ENCODE results near the gene SHISA7. TPM values are rescaled to one million over a fixed set of nuclear protein-coding genes. Genes with fewer than 3 reads are reported as not detected.

Gene SHISA7
- total RNA-seq, 4 donors from 2014 or later, result not detected

DNA sequence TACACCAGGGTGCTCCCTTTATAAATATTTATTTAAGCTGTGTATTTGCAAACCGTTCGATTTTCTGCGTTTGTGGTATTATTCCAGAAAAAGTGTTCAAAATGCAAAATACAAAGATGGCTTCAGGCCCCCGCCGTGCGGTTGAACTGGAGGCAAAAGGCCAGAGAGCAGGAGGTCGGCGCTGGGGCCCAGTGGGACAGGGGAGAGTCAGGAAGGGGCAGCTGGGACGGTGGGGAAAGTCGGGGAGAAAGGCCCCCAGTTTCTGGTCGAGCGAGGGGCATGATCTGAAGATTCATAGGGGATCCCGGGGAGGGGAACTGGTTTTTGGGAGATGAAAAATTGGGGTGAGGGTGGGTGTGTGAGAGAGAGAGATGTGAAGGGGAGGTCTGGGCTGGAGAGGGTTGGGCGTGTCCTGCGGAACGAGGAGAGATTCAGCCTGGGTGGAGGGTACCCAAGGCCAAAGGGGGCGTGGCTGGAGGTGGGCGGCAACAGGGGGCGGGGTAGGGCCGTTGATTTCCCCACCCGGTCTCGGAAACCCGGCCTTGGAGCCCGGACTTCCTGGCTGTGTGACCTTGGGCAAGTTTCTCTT, 17.7 kb upstream of the SHISA7 start:
- peak; percentile 87 to 90 for DNase-seq
- intact Hi-C loops (cut with DNase I; ENCODE audit: low total_unique reads), result no loop called here
- H3K27me3 ChIP-seq, result no peaks in the 10 kb centered on the region

DNA sequence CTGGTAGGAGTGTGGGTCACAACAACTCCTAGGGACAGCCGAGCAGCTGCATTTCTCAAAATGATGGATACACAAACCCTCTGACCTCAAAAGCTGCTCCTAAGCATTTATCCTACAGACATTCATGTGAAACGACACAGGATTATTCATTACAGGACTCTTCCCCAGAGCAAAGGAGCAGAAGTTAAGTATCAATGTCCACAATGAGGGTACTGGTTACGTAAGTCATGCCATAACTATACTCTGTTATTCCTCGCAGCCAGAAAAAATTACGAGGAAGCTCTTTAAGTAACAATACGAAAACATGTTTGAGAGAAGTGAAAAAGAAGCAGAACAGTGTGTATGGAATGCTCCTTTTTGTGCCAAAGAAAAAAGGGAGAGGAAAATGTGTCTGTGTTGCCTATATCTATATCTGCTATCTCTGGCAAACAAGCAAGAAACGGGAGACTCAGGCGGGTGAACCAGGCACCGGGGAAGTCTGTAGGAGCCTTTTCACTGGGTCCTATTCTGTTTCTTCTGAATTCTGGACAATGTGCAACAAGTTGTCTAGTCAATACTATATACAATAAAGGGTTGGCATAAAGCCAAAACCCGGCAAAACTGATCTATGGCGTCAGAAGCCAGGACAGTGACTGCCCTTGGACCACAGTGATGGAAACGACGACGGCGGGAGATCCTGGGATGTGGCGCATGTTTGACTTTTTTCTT, 17.0 kb upstream of the SHISA7 start:
- intact Hi-C loops (cut with DNase I; ENCODE audit: low total_unique reads), result loop anchor here (10.0 kb wide), 1 partner anchor 175 kb away; the partner anchor contains the start of genes BRSK1 and HSPBP1
- TF ChIP-seq, protein P1, sequence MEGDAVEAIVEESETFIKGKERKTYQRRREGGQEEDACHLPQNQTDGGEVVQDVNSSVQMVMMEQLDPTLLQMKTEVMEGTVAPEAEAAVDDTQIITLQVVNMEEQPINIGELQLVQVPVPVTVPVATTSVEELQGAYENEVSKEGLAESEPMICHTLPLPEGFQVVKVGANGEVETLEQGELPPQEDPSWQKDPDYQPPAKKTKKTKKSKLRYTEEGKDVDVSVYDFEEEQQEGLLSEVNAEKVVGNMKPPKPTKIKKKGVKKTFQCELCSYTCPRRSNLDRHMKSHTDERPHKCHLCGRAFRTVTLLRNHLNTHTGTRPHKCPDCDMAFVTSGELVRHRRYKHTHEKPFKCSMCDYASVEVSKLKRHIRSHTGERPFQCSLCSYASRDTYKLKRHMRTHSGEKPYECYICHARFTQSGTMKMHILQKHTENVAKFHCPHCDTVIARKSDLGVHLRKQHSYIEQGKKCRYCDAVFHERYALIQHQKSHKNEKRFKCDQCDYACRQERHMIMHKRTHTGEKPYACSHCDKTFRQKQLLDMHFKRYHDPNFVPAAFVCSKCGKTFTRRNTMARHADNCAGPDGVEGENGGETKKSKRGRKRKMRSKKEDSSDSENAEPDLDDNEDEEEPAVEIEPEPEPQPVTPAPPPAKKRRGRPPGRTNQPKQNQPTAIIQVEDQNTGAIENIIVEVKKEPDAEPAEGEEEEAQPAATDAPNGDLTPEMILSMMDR (IDR thresholded peaks at IDR 0.05), result no peak
- TF ChIP-seq POLR2A (IDR thresholded peaks at IDR 0.05), result no peak
- peaks cover 0 to 5% of the 10 kb centered on the region in 2 donors for H3K4me1 ChIP-seq
- DNase-seq, result no peak
- H3K27ac ChIP-seq, result peak overlapping the region; percentile 80 to 94
- H3K27me3 ChIP-seq, result no peaks in the 10 kb centered on the region
- H3K36me3 ChIP-seq, result no peaks in the 10 kb centered on the region
- H3K4me3 ChIP-seq, result peak overlapping the region; percentile 86 to 92
- no peaks in the 10 kb centered on the region for H3K9me3 ChIP-seq

More for the DNA sequence above, 17.7 kb upstream of the SHISA7 start:
- TF ChIP-seq, protein P1 (IDR thresholded peaks at IDR 0.05), result no peak
- no peak for TF ChIP-seq POLR2A (IDR thresholded peaks at IDR 0.05)
- peak overlapping the region; percentile 86 to 92 for H3K4me3 ChIP-seq
- H3K4me1 ChIP-seq, result peaks cover 0 to 5% of the 10 kb centered on the region in 2 donors
- H3K36me3 ChIP-seq, result no peaks in the 10 kb centered on the region
- peak overlapping the region; percentile 80 to 94 for H3K27ac ChIP-seq
- no peaks in the 10 kb centered on the region for H3K9me3 ChIP-seq

DNA sequence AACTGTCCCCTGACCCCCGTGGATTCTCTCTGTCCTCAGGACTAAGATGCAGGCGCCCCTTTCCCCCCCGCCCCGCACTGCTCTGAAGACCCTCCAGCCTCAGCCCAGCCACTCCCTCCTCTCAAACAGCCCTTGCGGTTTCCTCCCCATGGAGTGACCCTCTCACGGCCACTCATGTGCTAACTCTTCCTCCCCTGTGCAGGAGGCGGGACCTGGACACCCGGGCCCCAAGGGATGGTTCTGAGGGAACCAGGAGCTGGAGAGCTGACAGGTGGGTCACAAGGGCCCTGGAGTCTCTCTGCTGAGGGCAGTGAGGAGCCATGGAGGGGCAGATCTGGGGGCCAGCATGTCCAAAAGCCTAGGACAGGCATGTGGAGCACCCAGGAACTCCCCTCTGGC, 16.4 kb upstream of the SHISA7 start:
- TF ChIP-seq, protein P1 (IDR thresholded peaks at IDR 0.05), result no peak
- no peak for TF ChIP-seq POLR2A (IDR thresholded peaks at IDR 0.05)
- intact Hi-C loops (cut with DNase I; ENCODE audit: low total_unique reads), result loop anchor here (10.0 kb wide), 1 partner anchor 175 kb away; the partner anchor contains the start of genes BRSK1 and HSPBP1

DNA sequence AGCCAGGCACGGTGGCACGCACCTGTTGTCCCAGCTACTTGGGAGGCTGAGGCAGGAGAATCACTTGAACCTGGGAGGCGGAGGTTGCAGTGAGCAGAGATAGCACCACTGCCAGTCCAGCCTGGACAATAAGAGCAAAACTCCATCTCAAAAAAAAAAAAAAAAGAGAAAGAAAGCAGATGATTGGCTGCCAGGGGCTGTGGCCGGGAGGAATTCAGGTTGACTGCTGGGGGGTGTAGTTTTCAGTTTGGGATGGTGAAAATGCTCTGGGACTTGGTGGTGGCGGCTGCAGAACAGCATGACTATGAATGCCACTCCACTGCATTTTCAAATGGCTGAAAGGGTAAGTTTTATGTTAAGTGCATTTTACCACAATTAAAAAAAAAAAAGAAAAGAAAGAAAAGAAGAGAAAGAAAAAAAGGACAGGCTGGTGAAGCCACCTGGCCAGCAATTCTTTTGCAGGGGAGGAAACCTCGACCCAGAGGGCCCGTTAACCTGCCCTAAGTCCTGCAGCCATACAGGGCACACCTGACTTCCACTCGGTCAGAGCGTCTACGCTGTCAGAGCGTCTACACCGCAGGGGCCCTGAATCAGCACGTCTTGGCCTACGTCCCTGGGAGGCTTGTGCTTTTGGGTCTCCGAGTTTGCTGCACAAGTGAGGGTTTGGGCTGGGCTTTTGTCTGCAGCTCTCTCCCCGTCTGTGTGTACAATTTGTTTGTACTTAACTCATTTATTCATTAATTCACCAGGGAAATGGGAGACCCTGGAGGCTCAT, 14.8 kb upstream of the SHISA7 start:
- Histone ChIP-seq H3K27me3 (no peaks in the 10 kb centered on the region), H3K36me3 (no peaks in the 10 kb centered on the region), H3K4me1 (peaks cover 0 to 5% of the 10 kb centered on the region in 2 donors), H3K9me3 (no peaks in the 10 kb centered on the region), H3K4me3 (no peak overlapping the region), H3K27ac (no peak overlapping the region)
- intact Hi-C loops (cut with DNase I; ENCODE audit: low total_unique reads), result loop anchor here (10.0 kb wide), 1 partner anchor 173 kb away; the partner anchor contains the start of genes BRSK1 and HSPBP1
- DNase-seq, result no peak
- no peak for TF ChIP-seq POLR2A (IDR thresholded peaks at IDR 0.05)
- TF ChIP-seq, protein P1 (IDR thresholded peaks at IDR 0.05), result no peak

More for the DNA sequence above, 16.4 kb upstream of the SHISA7 start:
- H3K9me3 ChIP-seq, result no peaks in the 10 kb centered on the region
- no peaks in the 10 kb centered on the region for H3K36me3 ChIP-seq
- no peaks in the 10 kb centered on the region for H3K27me3 ChIP-seq
- peaks cover 0 to 5% of the 10 kb centered on the region in 2 donors for H3K4me1 ChIP-seq
- no peak overlapping the region for H3K4me3 ChIP-seq
- DNase-seq, result peak in 1 of 2 donors; percentile 29
- peak overlapping the region; percentile 80 to 94 for H3K27ac ChIP-seq

Data from uterus (tissue), 4 donors.